GM12878 (cell line): ENCODE measurements around the gene CENPA.

Source experiments
- BRCA1 ChIP-seq: IDR thresholded peaks from 2 replicates; pipeline ENCODE4 v1.6.1; 2011; ENCODE audit warnings: low read depth, low read length, improper control_type of control experiment
- CEBPB ChIP-seq, 2 experiments: fragments of 150-350 bp in 1 of 2; IDR thresholded peaks; 2 replicates each; pipeline ENCODE4 v1.6.1; 2012 to 2014; ENCODE audit warnings: low read depth in 2 of 2, low read length in 2 of 2, borderline replicate concordance in 1 of 2, inconsistent platforms in 1 of 2
- CREB1 ChIP-seq: IDR thresholded peaks from 2 replicates; pipeline ENCODE4 v1.6.1; 2012; ENCODE audit warnings: low read depth, mild to moderate bottlenecking, inconsistent platforms
- CTCF ChIP-seq, 3 experiments: IDR thresholded peaks in 2 of 3; conservative IDR thresholded peaks in 1 of 3; 2 replicates each; pipeline ENCODE4 v1.5.1; 2011; ENCODE audit warnings: low read depth in 3 of 3, low read length in 3 of 3, mild to moderate bottlenecking in 3 of 3, control low read depth in 2 of 3, moderate library complexity in 2 of 3, inconsistent platforms in 1 of 3, mixed read lengths in 1 of 3; ENCODE audit not compliant: control insufficient read depth in 2 of 3, insufficient read depth in 1 of 3; ENCODE audit errors: extremely low read depth in 1 of 3
- HCFC1 ChIP-seq: fragments of 150-350 bp; IDR thresholded peaks from 2 replicates; pipeline ENCODE4 v1.6.1; 2014; ENCODE audit warnings: low read length
- KDM1A ChIP-seq: fragments of 200-600 bp; sonication (generic); IDR thresholded peaks from 2 replicates; pipeline ENCODE4 v1.6.1; 2016; ENCODE audit warnings: borderline replicate concordance
- SIN3A ChIP-seq: IDR thresholded peaks from 2 replicates; pipeline ENCODE4 v1.6.1; 2012; ENCODE audit warnings: low read depth, low read length, improper control_type of control experiment
- TF ChIP-seq, protein P1 (sequence below): IDR thresholded peaks from 2 replicates; pipeline ENCODE4 v1.6.1; 2012; ENCODE audit warnings: low read length, inconsistent platforms

GRCh38 chr2:26765475-26766200, 20.2 kb upstream of the CENPA start:
- TF ChIP-seq KDM1A (no peak), CTCF (IDR thresholded peaks at IDR 0.05 in 2 of 3, conservative IDR thresholded peaks at IDR 0.05 in 1 of 3; ENCODE audit: control insufficient read depth in 2 of 3, extremely low read depth in 1 of 3, insufficient read depth in 1 of 3, low read depth in 3 of 3, low read length in 3 of 3) (no peak), SIN3A (no peak), HCFC1 (no peak), BRCA1 (no peak), CREB1 (no peak), CEBPB (IDR thresholded peaks at IDR 0.05; ENCODE audit: borderline replicate concordance in 1 of 2, low read depth in 2 of 2, low read length in 2 of 2) (no peak)
- TF ChIP-seq, protein P1, sequence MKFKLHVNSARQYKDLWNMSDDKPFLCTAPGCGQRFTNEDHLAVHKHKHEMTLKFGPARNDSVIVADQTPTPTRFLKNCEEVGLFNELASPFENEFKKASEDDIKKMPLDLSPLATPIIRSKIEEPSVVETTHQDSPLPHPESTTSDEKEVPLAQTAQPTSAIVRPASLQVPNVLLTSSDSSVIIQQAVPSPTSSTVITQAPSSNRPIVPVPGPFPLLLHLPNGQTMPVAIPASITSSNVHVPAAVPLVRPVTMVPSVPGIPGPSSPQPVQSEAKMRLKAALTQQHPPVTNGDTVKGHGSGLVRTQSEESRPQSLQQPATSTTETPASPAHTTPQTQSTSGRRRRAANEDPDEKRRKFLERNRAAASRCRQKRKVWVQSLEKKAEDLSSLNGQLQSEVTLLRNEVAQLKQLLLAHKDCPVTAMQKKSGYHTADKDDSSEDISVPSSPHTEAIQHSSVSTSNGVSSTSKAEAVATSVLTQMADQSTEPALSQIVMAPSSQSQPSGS, result no peak
